RWPE1 (cell line): Measurements from ENCODE around the gene ARID1B.

Source experiments
- CTCF ChIA-PET: fragments of 350-600 bp; sonication (Branson Sonifier 250); formaldehyde crosslinking; extraction: SDS; loops from one replicate; lab custom pipeline; 2021; lab: Yijun Ruan, JAX
- POLR2A ChIA-PET: fragments of 400-600 bp; formaldehyde crosslinking; extraction: SDS; loops from one replicate; lab custom pipeline; 2020; ENCODE audit warnings: antibody characterized with exemption; ENCODE audit not compliant: low non-redundant PET; lab: Yijun Ruan, JAX
- DNase-seq: peaks from one replicate; pipeline ENCODE4 v3.0.0; 2012; ENCODE audit warnings: low spot score
- H3K27ac ChIP-seq: fragments of 450-650 bp; 2 replicates; pipeline ENCODE4 v1.5.1; 2017
- CTCF ChIP-seq: fragments of 450-650 bp; conservative IDR thresholded peaks from 2 replicates; pipeline ENCODE4 v1.5.1; 2017; ENCODE audit warnings: low read depth, mild to moderate bottlenecking

The ARID1B gene

GRCh38 chr6:156844089-156844488 lies 66.9 kb downstream of the ARID1B start:
- ChIA-PET POLR2A (no interaction called here), CTCF (no interaction called here)
- DNase-seq = no peak
- H3K27ac ChIP-seq = no peak overlapping the region
- TF ChIP-seq CTCF = no peak

- ChIA-PET CTCF (interaction anchor here (0.6 kb wide), 1 partner anchor 57 kb away, joined by 3 read pairs; no protein-coding TSS in a partner anchor), POLR2A (no interaction called here)
- H3K27ac ChIP-seq = no peak overlapping the region
- no peak for DNase-seq
- TF ChIP-seq CTCF = no peak
Measured at GRCh38 chr6:156845454-156846155, 68.4 kb downstream of the ARID1B start.

GRCh38 chr6:156846845-156847599 lies 69.8 kb downstream of the ARID1B start:
- POLR2A ChIA-PET = no interaction called here
- H3K27ac ChIP-seq = no peak overlapping the region
- DNase-seq = no peak
- CTCF ChIA-PET = interaction anchor here (0.6 kb wide), 1 partner anchor 88 kb away, joined by 5 read pairs; no protein-coding TSS in a partner anchor
- no peak for TF ChIP-seq CTCF

GRCh38 chr6:156848123-156848522 lies 70.9 kb downstream of the ARID1B start:
- ChIA-PET CTCF (no interaction called here), POLR2A (no interaction called here)
- H3K27ac ChIP-seq = no peak overlapping the region
- no peak for DNase-seq
- TF ChIP-seq CTCF = no peak

- POLR2A ChIA-PET = no interaction called here
- CTCF ChIA-PET = no interaction called here
- H3K27ac ChIP-seq = no peak overlapping the region
- DNase-seq = no peak
- TF ChIP-seq CTCF = no peak
Measured at GRCh38 chr6:156848533-156848932, 71.4 kb downstream of the ARID1B start.

- no peak overlapping the region for H3K27ac ChIP-seq
- DNase-seq = no peak
- no peak for TF ChIP-seq CTCF
- ChIA-PET POLR2A (no interaction called here), CTCF (interaction anchor here (0.6 kb wide), 1 partner anchor 10 kb away, joined by 3 read pairs; no protein-coding TSS in a partner anchor)
Measured at GRCh38 chr6:156849806-156850205, 72.6 kb downstream of the ARID1B start.
